GM12892 (cell line): ENCODE results near the gene ZDHHC24.

Source experiments
- POLR2AphosphoS5 ChIP-seq: IDR thresholded peaks from 2 replicates; pipeline ENCODE4 v1.6.1; 2011; ENCODE audit warnings: low read depth, low read length, control low read depth
- TAF1 ChIP-seq: IDR thresholded peaks from 2 replicates; pipeline ENCODE4 v1.6.1; 2011; ENCODE audit warnings: low read depth, mild to moderate bottlenecking, control low read depth, low read length, borderline replicate concordance

DNA sequence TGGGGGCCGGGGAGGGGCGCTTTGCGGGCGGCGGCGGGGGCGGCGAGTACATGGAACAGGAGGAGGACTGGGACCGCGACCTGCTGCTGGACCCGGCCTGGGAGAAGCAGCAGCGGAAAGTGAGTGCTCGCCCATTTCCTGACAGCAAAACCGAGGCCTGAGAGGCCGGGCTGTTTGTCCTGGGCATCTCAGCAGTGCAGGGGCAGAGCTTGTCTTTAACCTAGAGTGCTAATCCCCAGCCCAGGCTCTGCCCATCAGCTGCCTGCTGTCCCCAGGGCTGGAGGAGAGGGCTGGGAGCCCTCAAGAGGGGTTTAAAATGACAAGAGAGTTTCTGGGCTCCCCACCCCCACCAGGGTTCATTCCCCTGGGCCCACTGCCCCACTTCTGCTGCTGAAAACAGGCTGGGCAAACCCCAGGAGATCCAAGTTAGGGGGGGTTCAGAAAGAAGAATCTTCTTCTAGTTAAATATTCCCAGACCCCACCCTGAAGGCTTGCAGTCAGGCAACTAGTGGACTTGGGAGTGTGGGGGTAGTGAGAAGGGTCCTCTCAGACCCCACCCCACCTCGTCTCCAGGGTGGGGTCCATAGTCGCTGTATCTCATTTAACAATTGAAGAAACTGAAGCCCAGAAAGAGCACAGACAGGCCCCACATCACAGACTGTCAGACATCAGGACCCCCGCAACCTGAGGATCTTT, 1.3 kb upstream of the ZDHHC24 start:
- no peak for TF ChIP-seq POLR2AphosphoS5
- TF ChIP-seq TAF1, result no peak
